Body of pancreas (tissue), 4 donors: ENCODE data around the gene CRELD2. TPM values are rescaled to one million over a fixed set of nuclear protein-coding genes. Genes with fewer than 3 reads are reported as not detected.

ENCODE experiments used
- ATAC-seq: fragments of 150-250 bp; one replicate; pipeline ENCODE4 v1.9.1; 2016
- DNase-seq, 4 donors: peaks; one replicate each; pipeline ENCODE4 v3.0.0-alpha.2; 2019
- H3K27ac ChIP-seq, 4 donors: fragments of 200-600 bp; sonication (generic); 1 replicate in 3 of 4; 2 replicates in 1 of 4; pipeline versions ENCODE4 v1.5.1 to v1.6.1; 2016 to 2019; ENCODE audit warnings: mild to moderate bottlenecking in 1 of 4, mixed read lengths in 1 of 4, moderate library complexity in 1 of 4
- H3K27me3 ChIP-seq, 2 donors: fragments of 200-600 bp; sonication (generic); one replicate each; pipeline ENCODE4 v1.6.0; 2016; ENCODE audit warnings: mild to moderate bottlenecking in 1 of 2
- H3K36me3 ChIP-seq, 2 donors: fragments of 200-600 bp; sonication (generic); replicated peaks in 1 of 2; 2 replicates each; pipeline ENCODE4 v1.5.1; 2016; ENCODE audit warnings: low read depth in 2 of 2; ENCODE audit not compliant: insufficient read depth in 1 of 2
- H3K4me1 ChIP-seq: fragments of 200-600 bp; sonication (generic); one replicate; pipeline ENCODE4 v1.6.0; 2016
- H3K4me3 ChIP-seq, 2 donors: fragments of 200-600 bp; sonication (generic); 1 replicate in 1 of 2; 2 replicates in 1 of 2; pipeline ENCODE4 v1.5.1; 2016 to 2019
- H3K9me3 ChIP-seq, 3 donors: fragments of 200-600 bp; sonication (generic); 1 replicate in 2 of 3; 2 replicates in 1 of 3; pipeline ENCODE4 v1.5.1; 2016
- CTCF ChIP-seq, 7 experiments: fragments of 450-650 bp in 4 of 7; fragments of 200-600 bp in 3 of 7; sonication (generic) in 3 of 7; IDR thresholded peaks; one replicate each; pipeline ENCODE4 v1.5.1; 2016 to 2019; ENCODE audit warnings: antibody characterized with exemption in 7 of 7
- POLR2A ChIP-seq, 3 donors: fragments of 450-650 bp; IDR thresholded peaks; one replicate each; pipeline ENCODE4 v1.6.1; 2016; ENCODE audit warnings: antibody characterized with exemption in 3 of 3, mild to moderate bottlenecking in 2 of 3
- WGBS, 2 donors: methylation state at CpG; one replicate each; pipeline ENCODE4 v1.1.5; 2017; 5-methylcytosine and 5-hydroxymethylcytosine counted together
- intact Hi-C: fragments of 100-400 bp; cut with DNase I; formaldehyde crosslinking; loops from one replicate; pipeline ENCODE4 v1.15.1; 2023
- total RNA-seq, 2 donors: library from RNA; depleted of rRNA; stranded (reverse); fragments of >200 nt; gene quantifications; one replicate each; pipeline ENCODE4 v1.1.0, GENCODE V29; 2016

The CRELD2 gene
- total RNA-seq, 2 donors from 2014 or later = 73.9 to 201 TPM

GRCh38 chr22:49909476-49910205 is 8.8 kb upstream of the CRELD2 start:
- intact Hi-C loops = loop anchor here (10.0 kb wide), 1 partner anchor 55 kb away; the partner anchor contains the start of gene ZBED4

GRCh38 chr22:49910229-49911155 is 7.9 kb upstream of the CRELD2 start:
- Histone ChIP-seq H3K27ac (no peak overlapping the region), H3K27me3 (no peaks in the 10 kb centered on the region), H3K36me3 (peaks cover 0 to 3% of the 10 kb centered on the region in 2 donors), H3K4me3 (no peak overlapping the region), H3K4me1 (no peaks in the 10 kb centered on the region), H3K9me3 (no peaks in the 10 kb centered on the region)
- intact Hi-C loops = loop anchor here (10.0 kb wide), 1 partner anchor 56 kb away; the partner anchor contains the start of gene ZBED4
- no peak for TF ChIP-seq CTCF (IDR thresholded peaks at IDR 0.05)
- no peak for TF ChIP-seq POLR2A (IDR thresholded peaks at IDR 0.05)
- DNase-seq (no peak), ATAC-seq (no peak)
- 91 to 94% methylated on average over 25 to 27 of the region's 27 CpGs for WGBS, 2 donors

More at GRCh38 chr22:49909476-49910205, 8.8 kb upstream of the CRELD2 start:
- DNase-seq (no peak), ATAC-seq (no peak)
- H3K27ac ChIP-seq = no peak overlapping the region
- no peak overlapping the region for H3K4me3 ChIP-seq
- WGBS, 2 donors = 88 to 91% methylated on average over 19 to 21 of the region's 23 CpGs
- H3K27me3 ChIP-seq = no peaks in the 10 kb centered on the region
- peaks cover 0 to 3% of the 10 kb centered on the region in 2 donors for H3K36me3 ChIP-seq
- no peaks in the 10 kb centered on the region for H3K9me3 ChIP-seq
- TF ChIP-seq POLR2A (IDR thresholded peaks at IDR 0.05) = no peak
- no peaks in the 10 kb centered on the region for H3K4me1 ChIP-seq

GRCh38 chr22:49911881-49912625 is 6.4 kb upstream of the CRELD2 start:
- DNase-seq = no peak
- no peak for TF ChIP-seq CTCF (IDR thresholded peaks at IDR 0.05)
- no peak for TF ChIP-seq POLR2A (IDR thresholded peaks at IDR 0.05)
- peaks cover 0 to 3% of the 10 kb centered on the region in 2 donors for H3K36me3 ChIP-seq

GRCh38 chr22:49913026-49913425 is 5.4 kb upstream of the CRELD2 start:
- no peak for TF ChIP-seq CTCF (IDR thresholded peaks at IDR 0.05)
- TF ChIP-seq POLR2A (IDR thresholded peaks at IDR 0.05) = no peak
- no peak for ATAC-seq
- no peaks in the 10 kb centered on the region for H3K9me3 ChIP-seq
- DNase-seq = no peak
- H3K4me3 ChIP-seq = no peak overlapping the region
- no peaks in the 10 kb centered on the region for H3K27me3 ChIP-seq
- H3K36me3 ChIP-seq = peaks cover 0 to 3% of the 10 kb centered on the region in 2 donors
- H3K27ac ChIP-seq = no peak overlapping the region
- WGBS, 2 donors = 90 to 100% methylated on average over 13 to 14 of the region's 14 CpGs
- intact Hi-C loops = loop anchor here (10.0 kb wide), 1 partner anchor 58 kb away; the partner anchor contains the start of gene ZBED4
- peaks cover 12% of the 10 kb centered on the region for H3K4me1 ChIP-seq

More at GRCh38 chr22:49911881-49912625, 6.4 kb upstream of the CRELD2 start:
- Histone ChIP-seq H3K27me3 (no peaks in the 10 kb centered on the region), H3K9me3 (no peaks in the 10 kb centered on the region), H3K27ac (no peak overlapping the region), H3K4me1 (peaks cover 7% of the 10 kb centered on the region), H3K4me3 (no peak overlapping the region)
- 90 to 96% methylated on average over 25 to 30 of the region's 30 CpGs for WGBS, 2 donors
- no peak for ATAC-seq
- intact Hi-C loops = loop anchor here (10.0 kb wide), 1 partner anchor 57 kb away; the partner anchor contains the start of gene ZBED4
